ENCODE results near the gene ENTPD3. TPM values are rescaled to one million over a fixed set of nuclear protein-coding genes. Genes with fewer than 3 reads are reported as not detected.

The ENTPD3 gene
- total RNA-seq, 1 donor from 2014 or later, result not detected

DNA sequence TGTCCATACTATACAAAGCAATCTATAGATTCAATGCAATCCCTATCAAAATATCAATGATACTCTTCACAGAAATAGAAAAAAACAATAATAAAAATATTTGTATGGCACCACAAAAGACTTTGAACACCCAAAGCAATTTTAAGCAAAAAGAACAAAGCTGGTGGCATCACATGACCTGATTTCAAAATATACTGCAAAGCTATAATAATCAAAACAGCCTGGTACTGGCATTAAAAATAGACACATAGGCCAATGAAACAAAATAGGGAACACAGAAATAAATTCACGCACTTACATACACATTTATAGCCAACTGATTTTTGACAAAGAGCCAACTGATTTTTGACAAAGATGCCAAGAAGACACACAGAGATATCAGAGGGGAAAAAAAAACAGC is 9.2 kb upstream of the ENTPD3 start:
- peaks cover 6% of the 10 kb centered on the region for H3K9me3 Mint-ChIP-seq (ENCODE audit: unreplicated experiment)
- DNase-seq (ENCODE audit: low spot score), result no peak
- H3K4me3 Mint-ChIP-seq (ENCODE audit: unreplicated experiment), result no peak overlapping the region
- TF ChIP-seq, protein P1, sequence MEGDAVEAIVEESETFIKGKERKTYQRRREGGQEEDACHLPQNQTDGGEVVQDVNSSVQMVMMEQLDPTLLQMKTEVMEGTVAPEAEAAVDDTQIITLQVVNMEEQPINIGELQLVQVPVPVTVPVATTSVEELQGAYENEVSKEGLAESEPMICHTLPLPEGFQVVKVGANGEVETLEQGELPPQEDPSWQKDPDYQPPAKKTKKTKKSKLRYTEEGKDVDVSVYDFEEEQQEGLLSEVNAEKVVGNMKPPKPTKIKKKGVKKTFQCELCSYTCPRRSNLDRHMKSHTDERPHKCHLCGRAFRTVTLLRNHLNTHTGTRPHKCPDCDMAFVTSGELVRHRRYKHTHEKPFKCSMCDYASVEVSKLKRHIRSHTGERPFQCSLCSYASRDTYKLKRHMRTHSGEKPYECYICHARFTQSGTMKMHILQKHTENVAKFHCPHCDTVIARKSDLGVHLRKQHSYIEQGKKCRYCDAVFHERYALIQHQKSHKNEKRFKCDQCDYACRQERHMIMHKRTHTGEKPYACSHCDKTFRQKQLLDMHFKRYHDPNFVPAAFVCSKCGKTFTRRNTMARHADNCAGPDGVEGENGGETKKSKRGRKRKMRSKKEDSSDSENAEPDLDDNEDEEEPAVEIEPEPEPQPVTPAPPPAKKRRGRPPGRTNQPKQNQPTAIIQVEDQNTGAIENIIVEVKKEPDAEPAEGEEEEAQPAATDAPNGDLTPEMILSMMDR (IDR thresholded peaks at IDR 0.05; ENCODE audit: unreplicated experiment), result no peak
- H3K27me3 Mint-ChIP-seq (ENCODE audit: unreplicated experiment), result no peaks in the 10 kb centered on the region
- H3K27ac Mint-ChIP-seq (ENCODE audit: unreplicated experiment), result no peak overlapping the region
- no peaks in the 10 kb centered on the region for H3K4me1 Mint-ChIP-seq (ENCODE audit: unreplicated experiment)
- peaks cover 4% of the 10 kb centered on the region for H3K36me3 Mint-ChIP-seq (ENCODE audit: low read depth, unreplicated experiment)

DNA sequence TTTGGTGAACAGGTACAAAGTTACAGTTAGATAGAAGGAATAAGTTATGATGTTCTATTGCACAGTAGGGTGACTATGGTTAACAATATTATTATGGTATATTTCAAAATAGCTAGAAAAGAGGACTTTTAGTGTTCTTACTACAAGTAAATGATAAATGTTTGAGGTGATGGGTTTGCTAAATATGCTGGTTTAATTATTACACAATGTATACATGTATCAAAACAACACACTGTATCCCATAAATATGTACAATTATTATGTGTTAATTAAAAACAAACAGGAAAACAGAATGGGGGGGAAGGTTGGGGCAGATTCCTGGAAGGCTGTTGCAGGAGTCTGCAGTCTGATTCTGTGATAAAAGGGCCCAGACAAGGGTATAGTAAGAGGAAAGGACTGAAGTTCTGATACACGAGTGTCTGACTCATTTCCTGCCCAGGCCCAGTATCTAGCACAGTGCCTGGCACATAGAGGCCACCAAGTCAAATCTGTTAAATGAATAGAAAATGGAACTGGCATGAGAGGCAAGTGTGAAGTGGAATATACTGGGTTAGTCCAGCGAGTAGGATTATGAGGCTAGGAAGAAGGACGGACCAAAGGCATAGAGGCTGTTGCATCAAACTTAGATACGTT is 7.2 kb upstream of the ENTPD3 start:
- H3K27me3 Mint-ChIP-seq (ENCODE audit: unreplicated experiment), result no peaks in the 10 kb centered on the region
- TF ChIP-seq, protein P1 (IDR thresholded peaks at IDR 0.05; ENCODE audit: unreplicated experiment), result no peak
- no peak for DNase-seq (ENCODE audit: low spot score)
- H3K27ac Mint-ChIP-seq (ENCODE audit: unreplicated experiment), result no peak overlapping the region
- no peak overlapping the region for H3K4me3 Mint-ChIP-seq (ENCODE audit: unreplicated experiment)
- H3K9me3 Mint-ChIP-seq (ENCODE audit: unreplicated experiment), result peaks cover 6% of the 10 kb centered on the region
- no peaks in the 10 kb centered on the region for H3K4me1 Mint-ChIP-seq (ENCODE audit: unreplicated experiment)
- H3K36me3 Mint-ChIP-seq (ENCODE audit: low read depth, unreplicated experiment), result peaks cover 4% of the 10 kb centered on the region

DNA sequence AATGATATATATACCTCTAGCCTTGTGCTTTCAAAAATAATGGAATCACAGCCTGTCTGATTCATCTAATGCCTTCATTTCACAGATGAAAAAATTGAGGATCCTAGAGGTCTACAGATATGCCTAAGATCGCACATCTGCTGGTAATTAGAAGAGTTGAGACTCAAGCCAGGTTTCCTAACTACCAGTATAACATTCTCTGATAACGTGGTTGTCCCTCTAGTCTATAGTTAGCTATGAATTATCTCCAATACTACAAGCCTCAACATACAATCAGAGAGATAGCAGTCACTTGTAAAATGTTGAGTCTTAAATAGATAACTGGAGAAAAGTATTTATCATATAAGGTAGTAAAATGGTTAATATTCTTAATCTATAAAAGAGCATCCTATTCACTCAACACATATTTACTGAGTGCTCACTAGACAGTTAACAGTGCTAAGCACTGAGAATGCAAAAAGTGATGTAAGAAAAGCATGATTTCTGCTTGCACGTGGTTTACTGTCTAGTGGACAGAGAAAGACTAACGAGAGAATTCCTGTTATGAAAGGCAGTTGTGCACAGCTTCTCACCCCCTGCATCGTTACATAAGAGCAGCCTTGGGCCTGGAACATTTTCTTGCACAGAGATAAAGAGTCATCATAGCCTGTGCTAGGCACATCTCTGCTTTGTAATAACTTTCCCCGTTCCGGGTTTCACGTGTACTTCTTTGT is 4.9 kb upstream of the ENTPD3 start:
- no peak overlapping the region for H3K4me3 Mint-ChIP-seq (ENCODE audit: unreplicated experiment)
- H3K27ac Mint-ChIP-seq (ENCODE audit: unreplicated experiment), result no peak overlapping the region
- H3K9me3 Mint-ChIP-seq (ENCODE audit: unreplicated experiment), result no peaks in the 10 kb centered on the region
- no peak for DNase-seq (ENCODE audit: low spot score)
- H3K36me3 Mint-ChIP-seq (ENCODE audit: low read depth, unreplicated experiment), result no peaks in the 10 kb centered on the region
- H3K4me1 Mint-ChIP-seq (ENCODE audit: unreplicated experiment), result no peaks in the 10 kb centered on the region
- TF ChIP-seq, protein P1 (IDR thresholded peaks at IDR 0.05; ENCODE audit: unreplicated experiment), result no peak
- H3K27me3 Mint-ChIP-seq (ENCODE audit: unreplicated experiment), result peaks cover 2% of the 10 kb centered on the region

DNA sequence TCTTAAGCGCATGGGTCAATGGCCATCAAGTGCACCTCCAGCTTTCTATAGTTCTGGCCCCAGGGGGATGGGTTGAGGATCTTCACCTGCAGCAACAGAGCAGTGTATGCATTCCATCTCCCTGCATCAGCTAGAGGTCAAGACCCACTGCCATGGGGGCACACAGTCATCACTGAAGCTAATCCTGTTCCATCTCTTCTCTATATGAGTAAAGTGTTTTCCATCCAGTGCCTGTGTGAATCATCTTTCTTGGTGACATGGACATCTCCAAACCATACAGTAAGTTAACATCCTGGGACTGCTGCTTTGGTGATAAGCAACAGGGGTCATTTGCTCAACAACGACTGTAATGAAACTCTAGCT is 4.4 kb upstream of the ENTPD3 start:
- TF ChIP-seq, protein P1 (IDR thresholded peaks at IDR 0.05; ENCODE audit: unreplicated experiment), result no peak
- peaks cover 4% of the 10 kb centered on the region for H3K27me3 Mint-ChIP-seq (ENCODE audit: unreplicated experiment)
- H3K36me3 Mint-ChIP-seq (ENCODE audit: low read depth, unreplicated experiment), result no peaks in the 10 kb centered on the region
- H3K4me3 Mint-ChIP-seq (ENCODE audit: unreplicated experiment), result no peak overlapping the region
- no peak for DNase-seq (ENCODE audit: low spot score)
- no peaks in the 10 kb centered on the region for H3K9me3 Mint-ChIP-seq (ENCODE audit: unreplicated experiment)
- H3K27ac Mint-ChIP-seq (ENCODE audit: unreplicated experiment), result no peak overlapping the region
- no peaks in the 10 kb centered on the region for H3K4me1 Mint-ChIP-seq (ENCODE audit: unreplicated experiment)

DNA sequence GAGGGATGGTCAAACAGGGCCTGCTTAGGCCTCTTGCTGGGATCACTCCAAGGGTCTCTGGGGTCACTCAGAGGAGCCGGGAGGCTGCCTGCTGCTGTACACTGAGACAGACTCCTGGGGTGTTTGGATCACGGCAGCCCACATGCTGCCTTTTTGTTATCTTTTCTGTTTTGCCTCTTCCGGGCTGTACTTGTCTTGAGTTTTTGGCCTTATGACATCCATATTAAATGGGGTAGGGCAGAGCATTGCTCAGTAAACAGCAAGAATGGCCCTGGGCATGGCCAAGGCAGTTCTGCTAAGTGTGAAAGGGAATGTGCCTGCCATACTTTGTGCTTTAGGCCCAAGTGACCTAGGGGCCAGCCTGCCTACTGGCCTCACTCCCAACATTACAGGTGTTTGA is 771 bp upstream of the ENTPD3 start:
- Mint-ChIP-seq H3K27me3 (ENCODE audit: unreplicated experiment) (peaks cover 8% of the 10 kb centered on the region), H3K4me1 (ENCODE audit: unreplicated experiment) (no peaks in the 10 kb centered on the region), H3K4me3 (ENCODE audit: unreplicated experiment) (peak overlapping the region; percentile 73)

More for the DNA sequence above, 771 bp upstream of the ENTPD3 start:
- Mint-ChIP-seq H3K36me3 (ENCODE audit: low read depth, unreplicated experiment) (no peaks in the 10 kb centered on the region), H3K27ac (ENCODE audit: unreplicated experiment) (no peak overlapping the region), H3K9me3 (ENCODE audit: unreplicated experiment) (no peaks in the 10 kb centered on the region)
- TF ChIP-seq, protein P1 (IDR thresholded peaks at IDR 0.05; ENCODE audit: unreplicated experiment), result no peak
- DNase-seq (ENCODE audit: low spot score), result no peak
